Stimulated activated naive CD4-positive, alpha-beta T cell treated with Interleukin-2 at 50 U/mL for 16 hours (primary cell): ENCODE measurements around the gene ELAVL2.

Source experiments
- DNase-seq: peaks from one replicate; lab custom pipeline; 2025; lab: John Stamatoyannopoulos, UW

Gene ELAVL2

GRCh38 chr9:23769307-23769935 is 56.6 kb downstream of the ELAVL2 start:
- no peak for DNase-seq

- DNase-seq = no peak
Measured at GRCh38 chr9:23768861-23769260, 57.2 kb downstream of the ELAVL2 start.

- DNase-seq = no peak
Measured at GRCh38 chr9:23766613-23767012, 59.4 kb downstream of the ELAVL2 start.

- no peak for DNase-seq
Measured at GRCh38 chr9:23765561-23765960, 60.5 kb downstream of the ELAVL2 start.

- no peak for DNase-seq
Measured at GRCh38 chr9:23764219-23764618, 61.8 kb downstream of the ELAVL2 start.

GRCh38 chr9:23754551-23754950 is 71.5 kb downstream of the ELAVL2 start:
- DNase-seq = no peak

- no peak for DNase-seq
Measured at GRCh38 chr9:23752859-23753258, 73.2 kb downstream of the ELAVL2 start.

- no peak for DNase-seq
Measured at GRCh38 chr9:23751633-23752032, 74.4 kb downstream of the ELAVL2 start.

GRCh38 chr9:23750808-23751207 is 75.2 kb downstream of the ELAVL2 start:
- no peak for DNase-seq

- no peak for DNase-seq
Measured at GRCh38 chr9:23747088-23748075, 78.7 kb downstream of the ELAVL2 start.

GRCh38 chr9:23746317-23746716 is 79.7 kb downstream of the ELAVL2 start:
- DNase-seq = no peak

- DNase-seq = no peak
Measured at GRCh38 chr9:23743036-23743435, 83.0 kb downstream of the ELAVL2 start.

GRCh38 chr9:23741351-23741750 is 84.7 kb downstream of the ELAVL2 start:
- DNase-seq = no peak

- DNase-seq = no peak
Measured at GRCh38 chr9:23740531-23740930, 85.5 kb downstream of the ELAVL2 start.

GRCh38 chr9:23739753-23740152 is 86.3 kb downstream of the ELAVL2 start:
- no peak for DNase-seq

- no peak for DNase-seq
Measured at GRCh38 chr9:23736293-23736692, 89.7 kb downstream of the ELAVL2 start.

- DNase-seq = no peak
Measured at GRCh38 chr9:23733495-23734078, 92.5 kb downstream of the ELAVL2 start.

- DNase-seq = no peak
Measured at GRCh38 chr9:23731353-23731752, 94.7 kb downstream of the ELAVL2 start.

GRCh38 chr9:23730364-23730763 is 95.7 kb downstream of the ELAVL2 start:
- DNase-seq = no peak

GRCh38 chr9:23728736-23729135 is 97.3 kb downstream of the ELAVL2 start:
- no peak for DNase-seq

GRCh38 chr9:23725279-23725946 is 100.6 kb downstream of the ELAVL2 start:
- DNase-seq = no peak

- DNase-seq = no peak
Measured at GRCh38 chr9:23723672-23724071, 102.4 kb downstream of the ELAVL2 start.
